NCI-H187 (cell line): ENCODE data around the gene TANC2.
"Not testable (repeated sequence)": the region's sequence is repeated elsewhere in the genome, so short reads cannot be mapped to it uniquely, and the experiment has no call there.

ENCODE experiments used
- DNase-seq, 2 experiments: peaks; one replicate each; lab custom pipeline; 2025; lab: John Stamatoyannopoulos, UW

Gene TANC2

GRCh38 chr17:62964506-62964905 is 1.5 kb upstream of the TANC2 start:
- no peak for DNase-seq

GRCh38 chr17:62965174-62965685 is 805 bp upstream of the TANC2 start:
- no peak for DNase-seq

- DNase-seq = peak in 1 of 2 experiments; percentile 32
These were observed 580 bp downstream of the TANC2 start for GRCh38 chr17:62966426-62967204.

- DNase-seq = no peak
These were observed 1.1 kb downstream of the TANC2 start for GRCh38 chr17:62967205-62967529.

- DNase-seq = peak; percentile 35 to 43
These were observed 2.4 kb downstream of the TANC2 start for GRCh38 chr17:62968445-62968923.

GRCh38 chr17:62970610-62971009 is 4.6 kb downstream of the TANC2 start:
- DNase-seq = no peak

- no peak for DNase-seq
These were observed 5.8 kb downstream of the TANC2 start for GRCh38 chr17:62971853-62972252.

- no peak for DNase-seq
These were observed 8.8 kb downstream of the TANC2 start for GRCh38 chr17:62974788-62975187.

- no peak for DNase-seq
These were observed 9.2 kb downstream of the TANC2 start for GRCh38 chr17:62975206-62975605.

GRCh38 chr17:62976643-62977231 is 10.7 kb downstream of the TANC2 start:
- not testable (repeated sequence) for DNase-seq

GRCh38 chr17:62980842-62981241 is 14.8 kb downstream of the TANC2 start:
- no peak for DNase-seq

- DNase-seq = no peak
These were observed 15.9 kb downstream of the TANC2 start for GRCh38 chr17:62981933-62982332.

GRCh38 chr17:62984801-62985200 is 18.8 kb downstream of the TANC2 start:
- DNase-seq = no peak

GRCh38 chr17:62986549-62986948 is 20.5 kb downstream of the TANC2 start:
- DNase-seq = no peak

GRCh38 chr17:62987136-62987535 is 21.1 kb downstream of the TANC2 start:
- DNase-seq = no peak

- no peak for DNase-seq
These were observed 23.5 kb downstream of the TANC2 start for GRCh38 chr17:62989501-62989900.

- no peak for DNase-seq
These were observed 28.9 kb downstream of the TANC2 start for GRCh38 chr17:62994931-62995330.

- DNase-seq = no peak
These were observed 29.4 kb downstream of the TANC2 start for GRCh38 chr17:62995377-62995885.

- DNase-seq = no peak
These were observed 30.2 kb downstream of the TANC2 start for GRCh38 chr17:62996221-62996620.

- DNase-seq = no peak
These were observed 32.1 kb downstream of the TANC2 start for GRCh38 chr17:62998166-62998565.

- no peak for DNase-seq
These were observed 32.8 kb downstream of the TANC2 start for GRCh38 chr17:62998665-62999393.

GRCh38 chr17:62999736-63000135 is 33.7 kb downstream of the TANC2 start:
- DNase-seq = no peak
